ENCODE measurements around the gene ARHGAP24. TPM values are rescaled to one million over a fixed set of nuclear protein-coding genes. Genes with fewer than 3 reads are reported as not detected.

ARHGAP24 gene
- total and polyA plus RNA-seq, 2 experiments from 2014 or later: 19.5 to 29.6 TPM

- Histone ChIP-seq H3K9me3 (ENCODE audit: low read depth) (no peaks in the 10 kb centered on the region), H3K4me3 (no peak overlapping the region), H3K36me3 (replicated peaks; ENCODE audit: insufficient read depth, low read depth) (no peaks in the 10 kb centered on the region), H3K9me2 (replicated peaks; ENCODE audit: insufficient read depth) (no peaks in the 10 kb centered on the region), H3K79me2 (no peaks in the 10 kb centered on the region), H3K4me2 (peak overlapping the region; percentile 10), H3K27me3 (no peaks in the 10 kb centered on the region), H4K20me1 (ENCODE audit: insufficient read depth, poor library complexity, severe bottlenecking) (no peaks in the 10 kb centered on the region), H3K4me1 (ENCODE audit: insufficient read depth) (peaks cover 11% of the 10 kb centered on the region), H2AFZ (no peak overlapping the region), H3K27ac (peak overlapping the region; percentile 67)
- 57% methylated on average over 7 of the region's 7 CpGs for WGBS (ENCODE audit: low lambda C conversion rate, missing lambda C conversion rate)
- DNase-seq (ENCODE audit: low spot score): peak; percentile 34
- TF ChIP-seq CTCF (IDR thresholded peaks at IDR 0.05; ENCODE audit: poor library complexity) (no peak), EZH2 (IDR thresholded peaks at IDR 0.05; ENCODE audit: borderline replicate concordance) (no peak), EZH2phosphoT487 (IDR thresholded peaks at IDR 0.05; ENCODE audit: low read depth, severe bottlenecking, unreplicated experiment) (no peak)
Observed at GRCh38 chr4:85761803-85762528, 287.0 kb downstream of the ARHGAP24 start.

- H3K4me3 ChIP-seq: no peak overlapping the region
- no peaks in the 10 kb centered on the region for H3K79me2 ChIP-seq
- no peaks in the 10 kb centered on the region for H4K20me1 ChIP-seq (ENCODE audit: insufficient read depth, poor library complexity, severe bottlenecking)
- peak overlapping the region; percentile 63 for H3K27ac ChIP-seq
- H3K9me3 ChIP-seq (ENCODE audit: low read depth): no peaks in the 10 kb centered on the region
- DNase-seq (ENCODE audit: low spot score): no peak
- TF ChIP-seq EZH2 (IDR thresholded peaks at IDR 0.05; ENCODE audit: borderline replicate concordance) (no peak), EZH2phosphoT487 (IDR thresholded peaks at IDR 0.05; ENCODE audit: low read depth, severe bottlenecking, unreplicated experiment) (no peak), CTCF (IDR thresholded peaks at IDR 0.05; ENCODE audit: poor library complexity) (no peak)
- peak overlapping the region; percentile 10 for H3K4me2 ChIP-seq
- WGBS (ENCODE audit: low lambda C conversion rate, missing lambda C conversion rate): 70% methylated on average over 2 of the region's 2 CpGs
- H3K27me3 ChIP-seq: no peaks in the 10 kb centered on the region
- no peaks in the 10 kb centered on the region for H3K36me3 ChIP-seq (replicated peaks; ENCODE audit: insufficient read depth, low read depth)
- H3K9me2 ChIP-seq (replicated peaks; ENCODE audit: insufficient read depth): no peaks in the 10 kb centered on the region
- peaks cover 11% of the 10 kb centered on the region for H3K4me1 ChIP-seq (ENCODE audit: insufficient read depth)
- H2AFZ ChIP-seq: no peak overlapping the region
Observed at GRCh38 chr4:85762529-85762871, 287.6 kb downstream of the ARHGAP24 start.

GRCh38 chr4:85763202-85763601 is 288.3 kb downstream of the ARHGAP24 start:
- Histone ChIP-seq H3K4me1 (ENCODE audit: insufficient read depth) (peaks cover 11% of the 10 kb centered on the region), H3K27ac (peak overlapping the region; percentile 63), H3K4me3 (no peak overlapping the region), H3K27me3 (no peaks in the 10 kb centered on the region), H3K4me2 (no peak overlapping the region), H3K9me3 (ENCODE audit: low read depth) (no peaks in the 10 kb centered on the region), H2AFZ (no peak overlapping the region), H4K20me1 (ENCODE audit: insufficient read depth, poor library complexity, severe bottlenecking) (no peaks in the 10 kb centered on the region), H3K36me3 (replicated peaks; ENCODE audit: insufficient read depth, low read depth) (no peaks in the 10 kb centered on the region), H3K79me2 (no peaks in the 10 kb centered on the region), H3K9me2 (replicated peaks; ENCODE audit: insufficient read depth) (no peaks in the 10 kb centered on the region)
- WGBS (ENCODE audit: low lambda C conversion rate, missing lambda C conversion rate): 42% methylated on average over 2 of the region's 2 CpGs
- no peak for TF ChIP-seq EZH2 (IDR thresholded peaks at IDR 0.05; ENCODE audit: borderline replicate concordance)
- TF ChIP-seq EZH2phosphoT487 (IDR thresholded peaks at IDR 0.05; ENCODE audit: low read depth, severe bottlenecking, unreplicated experiment): no peak
- no peak for TF ChIP-seq CTCF (IDR thresholded peaks at IDR 0.05; ENCODE audit: poor library complexity)
- no peak for DNase-seq (ENCODE audit: low spot score)
